Stimulated activated CD8-positive, alpha-beta memory T cell treated with anti-CD3 and anti-CD28 coated beads, Interleukin-7, amount 100 ng/mL, for 1 hour (primary cell): ENCODE data around the gene NDUFAF2.

ENCODE experiments used
- DNase-seq, 2 donors: peaks; one replicate each; pipeline ENCODE4 v3.0.0-alpha.2; 2020; ENCODE audit warnings: low read depth in 2 of 2

Gene NDUFAF2

DNA sequence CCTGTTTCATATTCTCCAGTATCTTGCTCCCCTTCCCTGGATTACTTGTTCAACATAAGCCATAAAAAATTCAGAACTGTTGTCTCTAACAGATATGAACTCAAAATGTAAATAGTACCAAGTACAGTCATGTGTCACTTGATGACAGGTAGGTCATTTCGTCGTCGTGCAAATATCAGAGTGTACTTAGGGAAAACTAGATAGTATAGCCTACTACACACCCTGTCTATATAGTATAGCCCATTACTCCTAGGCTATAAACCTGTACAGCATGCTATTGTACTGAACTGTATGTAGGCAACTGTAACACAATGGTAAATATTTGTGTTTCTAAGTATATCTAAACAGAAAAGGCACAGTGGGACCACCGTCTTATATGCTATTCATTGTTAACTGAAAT lies 178.1 kb downstream of the NDUFAF2 start:
- DNase-seq: no peak

DNA sequence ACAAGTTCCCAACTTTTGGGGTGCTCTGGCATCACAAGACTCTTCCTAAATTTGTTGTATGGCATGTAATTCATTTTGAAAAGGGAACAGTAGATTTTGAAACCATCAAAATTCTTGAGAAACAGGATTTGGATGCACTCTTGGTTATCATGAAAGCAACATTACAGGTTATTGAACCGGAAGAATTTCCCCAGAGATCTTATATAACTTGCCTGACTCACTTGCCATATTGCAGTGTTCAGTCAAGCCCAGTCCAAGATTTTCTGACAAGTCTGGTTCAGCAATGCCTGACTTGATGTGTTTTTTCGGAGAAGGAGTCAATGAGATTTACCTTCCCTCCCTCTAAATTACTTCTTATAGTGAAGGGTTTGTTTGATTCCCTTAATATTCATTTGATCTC lies 185.3 kb downstream of the NDUFAF2 start:
- DNase-seq: no peak

DNA sequence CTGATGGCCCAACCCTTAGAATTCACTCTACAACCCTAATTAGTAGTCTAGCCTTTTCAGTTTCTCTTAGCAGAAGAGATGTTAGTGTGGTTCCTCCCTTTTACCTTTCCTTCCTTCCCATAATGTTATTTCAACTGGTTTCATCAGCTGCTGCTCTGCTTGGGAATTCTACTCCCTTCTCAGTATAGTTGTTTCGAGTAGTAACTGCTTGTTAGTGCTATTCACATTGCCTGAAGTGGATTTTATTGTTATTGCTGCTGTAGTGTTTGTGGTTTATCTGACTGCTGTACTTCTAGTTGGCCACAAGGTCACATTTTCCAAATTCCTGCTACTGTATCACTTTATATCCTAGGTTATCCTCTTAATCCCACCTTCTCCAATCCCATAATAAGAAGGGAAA lies 187.6 kb downstream of the NDUFAF2 start:
- no peak for DNase-seq

DNA sequence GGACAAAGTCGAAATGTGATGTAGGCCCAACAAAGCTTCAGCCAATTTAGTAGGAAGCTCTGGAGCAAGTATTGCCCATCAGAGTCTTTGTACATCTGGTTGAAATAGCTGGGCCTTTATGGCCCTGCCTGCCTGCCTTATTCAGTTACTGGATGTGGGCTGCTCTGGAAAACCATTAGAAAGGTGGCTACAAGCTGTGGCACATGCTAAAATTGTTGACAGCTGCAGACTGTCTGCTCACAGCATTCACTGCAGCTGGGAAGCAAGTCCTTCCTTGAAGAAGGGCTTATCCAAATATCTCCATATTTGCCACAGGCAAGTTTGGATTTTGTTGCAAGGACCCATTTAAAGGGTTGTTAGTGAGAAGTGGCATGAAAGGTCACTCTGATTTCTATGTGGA lies 192.8 kb downstream of the NDUFAF2 start:
- no peak for DNase-seq

DNA sequence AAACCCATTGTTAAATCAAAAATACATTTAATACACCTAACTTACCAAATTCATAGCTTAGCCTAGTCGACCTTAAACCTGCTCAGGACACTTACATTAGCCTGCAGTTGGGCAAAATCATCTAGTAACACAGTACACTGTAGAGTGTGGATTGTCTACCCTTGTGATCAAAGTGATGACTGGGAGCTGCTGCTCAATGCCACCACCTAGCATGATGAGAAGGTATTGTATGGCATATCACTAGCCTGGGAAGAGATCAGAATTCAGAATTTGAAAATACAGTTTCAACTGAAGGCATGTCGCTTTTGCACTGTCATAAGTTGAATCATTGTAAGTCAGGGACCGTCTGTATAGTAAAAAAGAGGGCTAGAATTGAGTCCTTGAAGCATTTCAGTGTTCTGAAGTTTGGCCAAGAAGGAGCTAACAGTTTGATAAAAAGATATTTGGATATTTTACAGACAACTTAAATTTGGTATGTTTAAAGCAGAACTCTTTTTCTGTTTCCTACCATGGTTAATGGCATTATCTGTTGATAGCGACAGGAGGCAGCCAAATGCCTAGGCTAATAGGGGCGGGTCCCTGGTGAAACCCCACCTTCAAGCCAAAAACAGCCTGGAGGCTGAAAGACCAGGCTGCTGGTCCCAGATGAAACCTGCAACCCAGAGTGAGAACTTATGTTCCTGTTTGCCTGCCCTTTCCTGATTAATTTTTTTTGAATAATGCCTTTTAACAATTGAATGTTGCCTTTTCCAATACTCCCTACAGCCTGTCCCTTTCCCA lies 194.3 kb downstream of the NDUFAF2 start:
- DNase-seq: no peak

DNA sequence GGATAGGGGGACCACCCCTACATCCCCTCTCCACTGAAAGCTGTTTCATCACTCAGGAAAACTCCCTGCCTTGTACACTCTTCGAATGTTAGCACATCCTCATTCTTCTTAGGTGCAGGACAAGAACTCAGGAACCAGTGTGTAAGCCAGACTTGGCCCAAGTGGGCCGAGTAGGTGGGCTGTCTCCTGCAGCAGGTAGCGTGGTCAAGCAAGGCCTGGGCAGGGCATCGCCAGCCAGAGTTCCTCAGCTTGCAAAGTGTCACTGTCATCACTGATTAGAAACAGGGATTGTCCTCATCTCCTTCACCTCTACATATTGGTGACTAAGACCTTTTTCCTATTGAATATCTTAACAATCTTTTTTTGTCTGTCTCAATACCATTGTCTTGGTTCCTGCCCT lies 194.9 kb downstream of the NDUFAF2 start:
- DNase-seq: no peak

DNA sequence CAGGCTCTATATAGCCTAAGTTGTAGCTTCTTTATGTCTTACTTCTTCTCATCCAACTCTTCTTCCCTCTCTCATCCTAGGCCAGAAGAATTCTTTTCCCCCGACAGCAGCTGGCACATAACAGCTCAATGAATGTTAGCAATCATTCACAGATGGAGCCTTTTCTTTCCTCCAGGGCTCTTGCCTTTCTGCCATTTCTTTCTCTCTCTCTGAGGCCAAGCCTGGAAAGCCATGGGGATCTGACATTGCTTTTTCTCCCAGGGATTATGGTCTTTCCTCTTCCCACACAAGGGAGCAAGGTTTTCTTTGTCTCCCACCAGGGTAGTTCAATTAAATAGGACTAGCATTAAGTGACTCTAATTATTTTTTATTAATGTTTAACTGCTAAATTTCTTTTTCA lies 196.8 kb downstream of the NDUFAF2 start:
- no peak for DNase-seq

DNA sequence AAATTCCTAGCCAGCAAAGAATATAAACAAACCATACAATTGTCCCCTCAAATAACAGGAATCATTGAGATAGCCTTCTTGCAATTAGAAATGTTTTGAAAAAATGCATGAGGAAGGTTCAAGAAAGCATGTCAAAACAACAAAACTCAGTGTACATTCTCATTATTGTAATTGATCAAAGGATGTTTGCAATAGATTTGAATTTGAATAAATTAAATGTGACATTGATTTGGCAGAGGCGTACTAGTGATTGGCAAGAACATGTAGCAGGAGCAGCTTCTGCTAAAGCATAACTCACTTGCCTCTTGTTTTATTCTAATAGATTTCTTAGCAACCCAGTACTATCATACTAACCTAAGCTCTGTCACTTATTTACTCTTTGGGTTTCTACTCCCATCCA lies 197.4 kb downstream of the NDUFAF2 start:
- no peak for DNase-seq

DNA sequence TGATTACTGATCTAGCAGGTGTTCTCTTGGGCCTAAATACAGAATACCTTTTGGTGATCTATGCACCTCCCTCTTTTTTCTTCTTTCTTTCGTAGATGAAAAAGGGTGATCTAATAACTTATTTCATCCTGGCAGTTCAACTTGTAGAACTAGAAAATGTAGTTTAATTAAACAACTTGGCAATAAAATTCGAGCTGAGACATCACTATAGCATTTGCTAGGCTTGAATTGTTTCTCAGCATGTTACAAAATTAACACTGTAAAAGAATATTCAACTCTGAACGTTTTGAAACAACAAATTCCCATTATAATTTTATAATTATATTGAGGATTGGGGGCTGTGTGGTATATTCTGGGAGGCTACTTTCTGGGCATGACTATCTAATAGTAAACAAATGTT lies 197.8 kb downstream of the NDUFAF2 start:
- DNase-seq: no peak

DNA sequence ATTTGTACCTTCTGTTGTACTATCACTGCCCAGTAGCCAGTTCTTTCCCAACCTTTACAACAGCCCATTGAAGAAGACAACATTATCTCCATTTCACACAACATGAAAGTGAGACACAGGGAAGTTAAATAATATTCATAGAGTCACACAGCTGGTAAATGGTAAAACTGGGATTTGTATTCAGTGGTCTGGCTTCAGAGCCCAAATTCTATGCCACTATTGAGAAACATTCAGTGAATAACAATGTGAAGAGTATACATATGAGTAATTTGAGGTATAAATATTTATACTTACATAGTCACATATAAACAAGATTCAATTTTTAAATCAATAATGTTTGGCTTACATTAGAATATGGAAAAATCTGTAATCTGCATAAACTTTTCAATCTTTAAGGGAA lies 203.5 kb downstream of the NDUFAF2 start:
- no peak for DNase-seq

DNA sequence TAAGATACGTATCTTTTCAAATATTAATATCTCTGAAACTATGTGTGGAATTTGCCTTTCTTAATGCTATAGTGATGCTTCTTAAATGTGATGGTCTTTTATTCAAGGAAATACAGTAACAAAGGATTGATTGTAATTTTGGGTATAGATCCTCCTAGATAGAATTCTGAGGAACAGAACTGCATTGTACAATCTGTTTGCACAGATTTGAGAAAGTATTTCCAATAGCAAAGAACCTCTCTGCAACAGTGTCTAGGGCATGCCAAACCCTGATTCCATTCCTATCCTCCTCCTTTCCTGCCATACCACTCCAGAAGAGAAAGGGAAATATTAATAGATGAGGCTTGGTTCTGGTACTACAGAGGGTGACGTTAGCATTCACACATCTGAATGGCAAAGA lies 206.9 kb downstream of the NDUFAF2 start:
- DNase-seq: no peak

DNA sequence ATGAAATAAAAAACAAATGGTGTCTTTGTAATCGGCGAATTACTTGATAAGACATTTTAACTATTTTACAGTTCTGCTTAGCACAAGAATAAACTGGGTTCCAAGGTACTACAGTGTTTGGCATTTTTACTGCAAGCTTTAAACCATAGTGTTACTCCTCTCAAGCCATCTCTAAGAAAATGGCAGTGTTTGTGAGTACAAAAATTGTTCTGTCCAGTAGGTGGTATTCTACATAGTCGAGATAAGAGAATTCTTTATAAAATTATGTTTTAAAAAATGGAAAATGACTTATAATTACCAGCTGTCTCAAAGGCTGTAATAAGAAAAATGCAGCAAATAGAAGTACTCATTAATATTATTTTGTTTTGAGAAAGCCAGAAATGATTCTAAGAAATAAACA lies 214.1 kb downstream of the NDUFAF2 start:
- DNase-seq: no peak

DNA sequence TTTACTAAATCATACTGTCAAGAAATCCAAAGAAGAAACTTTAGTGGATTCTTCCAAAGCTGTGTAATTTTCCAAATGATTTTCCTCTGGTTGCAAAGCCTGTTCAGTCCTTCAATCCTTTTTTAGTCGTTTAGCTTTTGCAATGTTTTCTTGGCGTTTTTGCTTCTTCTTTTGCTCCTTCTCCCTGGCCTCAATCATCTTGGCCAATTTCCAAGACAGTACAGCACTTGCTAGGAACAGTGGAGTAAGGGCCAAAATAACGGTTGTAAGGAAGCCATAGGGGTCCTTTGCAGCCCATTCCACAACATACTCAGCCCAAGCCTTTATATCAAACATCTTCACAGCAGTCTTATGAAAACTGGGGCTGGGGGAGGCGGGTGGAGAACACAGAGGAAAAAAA lies 214.8 kb downstream of the NDUFAF2 start:
- no peak for DNase-seq

DNA sequence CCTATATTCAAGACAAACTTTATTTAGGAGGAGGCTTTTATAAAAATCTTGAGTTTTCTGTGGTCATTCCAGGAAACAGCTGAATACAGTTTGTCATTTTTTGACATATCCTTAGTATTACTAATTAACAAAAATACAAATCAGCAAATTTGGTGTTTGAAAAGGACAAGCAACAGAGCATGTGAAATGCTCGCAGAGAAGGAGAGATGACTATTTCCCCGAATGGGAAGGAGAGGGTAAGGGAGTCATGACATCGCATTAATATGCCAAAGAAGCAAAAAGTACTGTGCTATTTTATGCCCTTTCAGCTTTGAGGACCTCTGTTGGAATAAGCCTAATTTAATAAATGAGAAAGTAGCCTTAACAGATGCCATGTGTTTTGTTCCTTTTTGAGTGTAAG lies 215.5 kb downstream of the NDUFAF2 start:
- DNase-seq: no peak

DNA sequence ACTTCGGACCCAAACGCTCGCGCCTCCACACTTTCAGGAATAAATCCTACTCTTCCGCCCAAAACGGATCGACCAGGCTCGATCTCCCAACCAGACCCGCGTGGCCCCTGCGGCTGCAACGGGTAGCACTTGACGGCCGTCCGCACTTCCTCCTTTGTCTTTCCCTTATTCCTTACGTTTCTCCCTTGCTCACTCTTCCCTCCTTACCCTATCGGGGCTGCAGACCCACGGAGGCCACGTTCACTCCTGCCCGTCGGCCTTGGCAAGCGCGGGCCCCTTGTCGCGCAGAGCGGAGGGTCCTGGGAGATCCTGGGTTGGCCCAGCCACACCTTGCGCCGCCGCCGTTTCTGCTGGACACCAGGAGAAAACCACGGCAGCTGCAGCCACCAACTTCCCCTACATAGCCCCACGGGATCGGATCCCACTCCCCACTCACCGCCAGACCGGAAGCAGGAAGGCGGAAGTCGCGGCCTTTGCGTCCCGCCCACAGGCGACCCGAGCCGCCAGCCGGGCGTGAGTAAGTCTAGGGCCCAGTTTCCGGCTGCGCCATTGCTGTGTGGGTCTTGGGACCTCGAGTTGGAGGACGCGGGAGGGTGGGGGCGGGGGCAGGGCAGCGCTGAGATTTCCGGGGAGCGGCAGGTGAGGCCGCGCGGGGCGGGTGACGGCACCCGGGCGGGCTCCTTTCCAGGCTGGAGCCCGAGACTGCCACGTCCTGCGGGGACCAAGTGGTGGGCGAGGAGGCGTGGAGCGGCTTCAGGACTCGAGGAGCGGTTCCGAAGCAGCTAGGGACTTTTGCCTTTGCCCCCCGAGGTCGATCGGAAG lies 217.2 kb downstream of the NDUFAF2 start, which contains the start of gene SMIM15:
TSS of gene SMIM15 (minus strand) at position 459 of the 822 bp plus-strand sequence. CDS start 2,297 bp downstream, outside the sequence.
- DNase-seq: peak; percentile 55 to 61

DNA sequence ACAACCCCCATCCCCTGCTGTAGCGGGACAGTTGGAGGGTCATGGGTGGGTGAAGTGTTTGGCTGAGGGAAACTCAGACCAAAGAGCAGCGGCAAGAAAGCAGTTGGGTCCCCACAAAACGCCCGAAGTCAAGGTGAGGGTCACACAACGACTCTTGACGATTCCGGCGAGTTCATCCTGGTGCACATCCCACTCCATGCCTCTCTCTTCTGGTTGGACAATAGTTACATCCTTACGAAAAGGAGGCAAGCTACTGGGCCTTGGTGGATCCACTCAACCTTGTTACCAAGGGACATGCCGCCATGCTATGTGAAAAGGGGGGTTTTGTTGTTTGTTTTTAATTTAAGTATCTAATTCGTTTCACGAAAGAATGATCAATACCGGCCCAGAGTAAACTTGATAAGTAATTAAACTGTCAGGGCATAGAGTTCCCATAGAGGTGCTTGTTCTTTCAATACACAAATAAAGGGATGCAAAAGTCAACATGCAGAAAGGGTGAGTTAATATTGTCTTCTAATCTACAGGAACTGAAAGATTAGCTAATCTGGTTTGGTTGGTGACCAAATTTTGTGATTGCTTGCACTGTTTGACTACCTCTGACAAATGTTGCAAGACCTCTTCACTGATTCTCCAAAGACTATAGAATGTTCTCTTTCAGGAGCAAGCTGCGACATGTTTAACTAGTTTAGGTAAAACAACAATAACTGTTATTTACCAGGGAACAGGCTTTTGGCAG lies 218.0 kb downstream of the NDUFAF2 start:
- no peak for DNase-seq

DNA sequence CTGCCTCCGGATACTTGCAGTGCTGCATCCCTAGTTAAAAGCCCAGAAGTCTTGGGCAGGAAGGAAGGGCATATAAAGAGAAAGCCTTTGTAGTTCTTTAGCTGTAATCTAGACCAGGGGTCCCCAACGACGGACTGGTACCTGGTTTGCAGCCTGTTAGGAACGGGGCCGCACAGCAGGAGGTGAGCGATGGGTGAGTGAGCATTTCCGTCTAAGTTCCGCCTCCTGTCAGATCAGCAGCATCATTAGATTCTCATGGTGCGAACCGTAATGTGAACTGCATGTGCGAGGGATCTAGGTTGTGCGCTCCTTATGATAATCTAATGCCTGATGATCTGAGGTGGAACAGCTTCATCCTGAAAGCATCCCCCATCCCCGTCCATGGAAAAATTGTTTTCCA lies 218.9 kb downstream of the NDUFAF2 start:
- no peak for DNase-seq

DNA sequence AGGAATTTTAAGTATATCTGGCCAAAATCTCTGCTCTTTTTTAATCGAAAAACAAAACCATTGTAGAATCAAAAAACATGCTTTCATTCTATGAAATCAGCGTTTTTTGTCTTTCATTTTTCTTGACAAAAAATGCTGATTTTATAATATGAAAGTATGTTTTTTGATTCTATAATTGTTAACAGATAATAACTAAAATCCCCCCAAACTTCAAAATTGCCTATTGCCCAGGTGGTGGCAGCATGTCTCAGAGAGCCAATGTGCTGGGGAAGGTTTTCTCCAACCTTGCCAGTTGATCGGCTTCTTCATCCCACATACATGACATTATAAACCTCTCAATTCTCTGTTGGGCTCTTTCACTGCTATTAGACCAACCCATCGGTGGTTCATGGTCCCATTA lies 222.4 kb downstream of the NDUFAF2 start:
- no peak for DNase-seq

DNA sequence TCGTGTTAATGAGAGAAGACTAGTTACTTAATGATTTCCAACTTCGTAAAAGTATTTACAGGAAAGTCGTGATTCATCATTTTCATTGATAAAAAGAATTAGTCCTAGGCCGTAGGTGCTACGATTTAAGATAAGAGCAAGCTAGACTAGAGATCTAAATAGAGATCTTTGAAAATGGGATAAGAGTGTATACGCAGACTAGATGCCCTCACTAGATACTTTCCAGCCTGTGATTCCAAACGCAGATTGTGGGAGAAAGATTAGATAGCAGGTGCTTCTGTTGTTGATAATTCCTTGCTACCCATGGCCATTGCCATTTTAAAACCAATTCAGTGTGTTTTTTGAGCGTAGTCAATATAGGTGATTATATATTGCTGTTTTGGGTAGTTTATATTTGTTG lies 223.9 kb downstream of the NDUFAF2 start:
- DNase-seq: no peak

DNA sequence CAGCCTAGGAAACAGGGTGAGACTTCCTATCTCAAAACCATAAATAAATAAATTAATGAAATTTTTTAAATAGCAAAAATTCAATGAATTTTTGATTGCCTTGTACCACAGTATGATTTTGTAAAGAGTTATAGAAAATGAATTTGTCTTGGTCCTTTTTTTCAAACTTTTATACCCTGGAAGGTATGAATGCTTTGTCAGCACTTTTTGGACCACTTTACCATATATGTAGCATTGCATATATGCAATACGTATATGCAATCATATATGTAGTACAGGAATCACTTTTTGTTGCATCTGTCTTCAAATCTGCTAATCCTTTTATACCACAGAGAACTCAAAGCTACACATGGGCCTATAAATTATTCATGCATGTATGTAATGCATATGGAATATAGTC lies 226.5 kb downstream of the NDUFAF2 start:
- no peak for DNase-seq

DNA sequence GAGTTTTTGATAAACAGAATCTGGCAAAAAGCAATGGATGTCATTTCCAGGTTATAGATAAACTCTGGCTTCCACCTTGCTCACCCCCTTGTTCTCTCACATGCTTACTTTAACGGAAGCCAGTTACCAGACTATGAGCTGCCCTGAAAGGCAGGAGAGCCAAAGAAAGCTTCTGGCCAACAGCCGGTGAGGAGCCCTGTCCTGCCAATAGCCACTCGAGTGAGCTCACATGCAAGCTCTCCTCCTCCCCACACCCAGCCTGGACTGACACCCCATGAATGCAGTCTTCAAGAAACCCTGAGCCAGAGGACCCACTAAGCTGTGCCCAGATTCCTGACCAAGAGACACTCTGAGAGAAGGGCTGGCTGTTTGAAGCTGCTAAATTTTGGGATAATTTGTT lies 231.6 kb downstream of the NDUFAF2 start:
- no peak for DNase-seq

DNA sequence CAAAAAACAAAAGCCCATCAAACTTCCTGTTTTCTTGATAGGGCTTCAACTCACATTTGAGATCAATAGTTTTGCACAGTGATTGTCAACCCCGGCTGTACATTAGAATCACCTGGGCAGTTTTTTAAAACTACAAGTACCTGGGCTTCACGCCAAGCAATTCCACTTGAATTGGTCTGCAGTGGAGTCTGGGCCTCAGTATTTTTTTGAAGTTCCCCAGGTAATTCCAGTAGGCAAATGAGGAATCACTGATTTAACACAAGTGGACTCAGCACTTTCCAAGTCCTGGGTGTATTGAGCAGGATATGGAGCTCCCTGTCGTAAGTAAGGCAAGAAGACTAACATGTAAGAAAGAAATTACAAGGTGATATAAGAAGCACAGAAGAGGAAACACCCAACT lies 232.1 kb downstream of the NDUFAF2 start:
- DNase-seq: no peak

DNA sequence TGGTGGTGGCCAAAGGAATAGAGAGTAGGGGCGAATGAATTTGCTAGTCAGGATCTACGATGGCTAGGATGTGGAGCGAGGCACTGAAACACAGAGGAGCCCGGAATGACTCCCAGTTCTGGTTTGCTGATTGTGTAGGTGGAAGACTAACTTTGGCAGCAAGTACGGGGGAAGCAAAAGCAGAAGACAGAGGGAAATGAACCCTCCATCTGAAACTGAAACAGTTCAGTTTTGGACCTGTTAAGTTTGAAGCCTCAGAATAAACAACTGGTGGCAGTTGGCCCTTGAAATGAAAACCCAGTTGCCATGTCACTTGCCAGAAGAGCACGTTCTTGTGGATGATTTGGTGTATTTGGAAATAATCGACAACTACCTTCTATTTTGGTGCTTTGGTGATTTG lies 232.7 kb downstream of the NDUFAF2 start:
- DNase-seq: no peak
